NCI-H2171 treated with DMSO at 0.1 percent for 48 hours (cell line): ENCODE measurements around the gene RND1.

ENCODE experiments used
- DNase-seq: peaks from one replicate; lab custom pipeline; 2025; lab: John Stamatoyannopoulos, UW

RND1 gene

DNA sequence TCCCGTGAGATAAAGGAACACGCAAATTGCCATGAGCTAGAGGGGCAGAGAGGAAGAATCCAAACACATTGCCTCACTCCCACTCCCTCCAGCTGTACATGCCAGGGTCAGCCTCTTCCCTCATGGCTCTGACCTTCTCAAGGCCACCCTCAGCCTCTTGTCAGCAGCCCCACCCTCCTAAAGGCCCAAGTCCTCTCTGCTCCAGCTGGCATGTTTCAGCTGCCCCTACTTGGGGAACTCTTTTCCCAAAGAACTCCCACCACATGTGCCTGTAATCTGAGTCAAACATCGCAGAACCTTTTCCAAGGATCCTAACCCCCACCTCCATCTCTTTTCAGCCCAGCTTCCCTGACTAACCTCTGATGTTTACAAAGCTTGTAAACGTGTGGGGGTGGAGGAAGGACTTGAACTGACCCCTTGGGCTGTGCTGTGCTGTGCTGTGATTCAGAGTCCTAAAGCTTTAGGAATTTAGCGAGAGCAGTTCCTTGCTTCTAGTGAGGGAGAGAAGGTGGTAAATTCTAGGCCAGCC lies 54.7 kb downstream of the RND1 start:
- no peak for DNase-seq

DNA sequence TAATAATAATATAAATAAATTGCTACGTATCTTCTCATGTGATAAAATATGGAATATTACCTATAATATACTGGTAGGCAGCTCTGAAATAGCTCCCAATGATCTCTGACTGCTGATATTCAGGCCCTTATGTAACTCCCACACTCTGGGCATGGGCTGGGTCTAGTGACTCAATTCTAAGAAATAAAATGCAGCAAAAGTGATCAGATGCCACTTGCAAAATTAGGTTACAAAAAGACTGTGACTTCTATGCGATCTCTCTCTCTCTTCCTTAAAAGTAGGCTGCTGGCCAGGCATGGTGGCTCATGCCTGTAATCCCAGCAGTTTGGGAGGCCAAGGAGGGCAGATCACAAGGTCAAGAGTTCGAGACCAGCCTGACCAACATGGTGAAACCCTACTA lies 57.7 kb downstream of the RND1 start:
- DNase-seq = no peak
